Fibroblast of lung (primary cell): ENCODE measurements around the gene PPP2R5C. TPM values are rescaled to one million over a fixed set of nuclear protein-coding genes. Genes with fewer than 3 reads are reported as not detected.

Source experiments
- DNase-seq, 2 donors: peaks; one replicate each; pipeline versions ENCODE4 v3.0.0 to v3.0.0-alpha.2; 2010; ENCODE audit warnings: low read depth in 2 of 2
- H2AFZ ChIP-seq: 2 replicates; pipeline ENCODE4 v1.5.1; 2012; ENCODE audit warnings: low read length, control low read depth, inconsistent platforms
- H3K27ac ChIP-seq: 2 replicates; pipeline ENCODE4 v1.5.1; 2011; ENCODE audit warnings: low read length, control low read depth; ENCODE audit not compliant: insufficient read depth
- H3K27me3 ChIP-seq: 2 replicates; pipeline ENCODE4 v1.5.1; 2011; ENCODE audit warnings: mild to moderate bottlenecking, low read length; ENCODE audit not compliant: control insufficient read depth, insufficient read depth
- H3K36me3 ChIP-seq: 2 replicates; pipeline ENCODE4 v1.5.1; 2011; ENCODE audit warnings: low read length; ENCODE audit not compliant: control insufficient read depth, insufficient read depth
- H3K4me1 ChIP-seq: 2 replicates; pipeline ENCODE4 v1.5.1; 2011; ENCODE audit warnings: low read length; ENCODE audit not compliant: control insufficient read depth, insufficient read depth; ENCODE audit errors: extremely low read depth
- H3K4me2 ChIP-seq: 2 replicates; pipeline ENCODE4 v1.5.1; 2011; ENCODE audit warnings: low read length, control low read depth; ENCODE audit not compliant: insufficient read depth; ENCODE audit errors: extremely low read depth
- H3K4me3 ChIP-seq, 4 experiments: fragments of 200-600 bp in 1 of 4; sonication (generic) in 1 of 4; replicated peaks in 1 of 4; 2 replicates each; pipeline ENCODE4 v1.5.1; 2011 to 2016; ENCODE audit warnings: low read length in 4 of 4, low read depth in 3 of 4, mild to moderate bottlenecking in 3 of 4, control low read depth in 2 of 4, inconsistent platforms in 1 of 4, mixed read lengths in 1 of 4; ENCODE audit not compliant: insufficient read depth in 1 of 4; ENCODE audit errors: control extremely low read depth in 1 of 4
- H3K79me2 ChIP-seq: 2 replicates; pipeline ENCODE4 v1.5.1; 2012; ENCODE audit warnings: mild to moderate bottlenecking, low read length, inconsistent platforms; ENCODE audit not compliant: control insufficient read depth, insufficient read depth
- H3K9ac ChIP-seq: 2 replicates; pipeline ENCODE4 v1.5.1; 2011; ENCODE audit warnings: mild to moderate bottlenecking, low read length, control low read depth; ENCODE audit not compliant: insufficient read depth
- H3K9me3 ChIP-seq: 2 replicates; pipeline ENCODE4 v1.5.1; 2012; ENCODE audit warnings: low read depth, low read length; ENCODE audit not compliant: control insufficient read depth, insufficient read depth
- H4K20me1 ChIP-seq: 2 replicates; pipeline ENCODE4 v1.5.1; 2011; ENCODE audit warnings: low read length; ENCODE audit not compliant: control insufficient read depth, insufficient read depth; ENCODE audit errors: extremely low read depth
- CTCF ChIP-seq, 2 donors: IDR thresholded peaks in 1 of 2; conservative IDR thresholded peaks in 1 of 2; 1 replicate in 1 of 2; 2 replicates in 1 of 2; pipeline ENCODE4 v1.5.1; 2011 to 2012; ENCODE audit warnings: low read length in 2 of 2, control low read depth in 1 of 2, inconsistent platforms in 1 of 2, low read depth in 1 of 2, mild to moderate bottlenecking in 1 of 2
- EZH2 ChIP-seq: IDR thresholded peaks from 2 replicates; pipeline ENCODE4 v1.5.1; 2012; ENCODE audit warnings: low read length, control low read depth, mild to moderate bottlenecking; ENCODE audit errors: missing control alignments
- polyA plus RNA-seq, 2 donors: library from polyadenylated mRNA; depleted of rRNA in 1 of 2; stranded (reverse) in 1 of 2; unstranded in 1 of 2; fragments of >200 nt; gene quantifications; 2 replicates each; pipeline ENCODE4 v1.2.1, GENCODE V29; 2011 to 2012; ENCODE audit warnings: missing spikeins in 1 of 2
- total RNA-seq: library from RNA; depleted of rRNA; stranded (reverse); fragments of >200 nt; gene quantifications from 2 replicates; pipeline ENCODE4 v1.2.1, GENCODE V29; 2014

PPP2R5C gene
- total and polyA plus RNA-seq, 2 donors (not counting 1 experiment from before 2014, with no cell fraction given) = 86.0 to 116 TPM

GRCh38 chr14:101963052-101963451 lies 201.5 kb downstream of the PPP2R5C start:
- Histone ChIP-seq H3K9me3 (no peaks in the 10 kb centered on the region), H3K4me1 (peaks cover 21% of the 10 kb centered on the region), H3K4me2 (no peak overlapping the region), H3K36me3 (no peaks in the 10 kb centered on the region), H3K27ac (peak overlapping the region; percentile 61), H3K9ac (no peak overlapping the region), H4K20me1 (no peaks in the 10 kb centered on the region), H2AFZ (no peak overlapping the region), H3K27me3 (no peaks in the 10 kb centered on the region), H3K4me3 (no peak overlapping the region), H3K79me2 (peaks cover 39% of the 10 kb centered on the region)
- TF ChIP-seq EZH2 (no peak), CTCF (conservative IDR thresholded peaks at IDR 0.05 in 1 of 2, IDR thresholded peaks at IDR 0.05 in 1 of 2; ENCODE audit: low read depth in 1 of 2, low read length in 2 of 2) (no peak)
- no peak for DNase-seq

- Histone ChIP-seq H2AFZ (peak overlapping the region; percentile 75), H4K20me1 (no peaks in the 10 kb centered on the region), H3K36me3 (no peaks in the 10 kb centered on the region), H3K27ac (peak overlapping the region; percentile 61), H3K79me2 (peaks cover 47% of the 10 kb centered on the region), H3K4me3 (peak overlapping the region in 3 of 4 experiments; percentile 12 to 21 (median 18)), H3K4me1 (peaks cover 21% of the 10 kb centered on the region), H3K27me3 (no peaks in the 10 kb centered on the region), H3K9ac (no peak overlapping the region), H3K4me2 (peak overlapping the region; percentile 94), H3K9me3 (no peaks in the 10 kb centered on the region)
- no peak for DNase-seq
- TF ChIP-seq CTCF (conservative IDR thresholded peaks at IDR 0.05 in 1 of 2, IDR thresholded peaks at IDR 0.05 in 1 of 2; ENCODE audit: low read depth in 1 of 2, low read length in 2 of 2) = no peak
Measured at GRCh38 chr14:101963656-101964296, 202.3 kb downstream of the PPP2R5C start.

- H3K9ac ChIP-seq = peak within 1 kb of the TSS; percentile 91
- H4K20me1 ChIP-seq = no peaks in the 10 kb centered on the region
- H3K4me1 ChIP-seq = peaks cover 21% of the 10 kb centered on the region
- H3K4me3 ChIP-seq = peak within 1 kb of the TSS; percentile 83 to 96 (median 95)
- TF ChIP-seq CTCF (conservative IDR thresholded peaks at IDR 0.05 in 1 of 2, IDR thresholded peaks at IDR 0.05 in 1 of 2; ENCODE audit: low read depth in 1 of 2, low read length in 2 of 2) (no peak), EZH2 (no peak)
- H3K27ac ChIP-seq = peak within 1 kb of the TSS; percentile 91
- peak; percentile 96 to 97 for DNase-seq
- H3K4me2 ChIP-seq = peak within 1 kb of the TSS; percentile 94
- no peaks in the 10 kb centered on the region for H3K9me3 ChIP-seq
- peaks cover 3% of the 10 kb centered on the region for H3K36me3 ChIP-seq
- H2AFZ ChIP-seq = peak within 1 kb of the TSS; percentile 75
- peaks cover 53% of the 10 kb centered on the region for H3K79me2 ChIP-seq
- no peaks in the 10 kb centered on the region for H3K27me3 ChIP-seq
Measured at GRCh38 chr14:101964297-101965180, 203.0 kb downstream of the PPP2R5C start, which contains the start of gene DYNC1H1. TSS of gene DYNC1H1 (plus strand) at chr14:101964573. CDS start at chr14:101964692, 119 bp downstream.
